Endodermal cell (in vitro differentiated cells): ENCODE data around the gene UCN2. TPM values are rescaled to one million over a fixed set of nuclear protein-coding genes. Genes with fewer than 3 reads are reported as not detected.

Source experiments
- DNase-seq: peaks from one replicate; pipeline ENCODE4 v3.0.0-alpha.2; 2017
- H3K27ac ChIP-seq: 2 replicates; pipeline ENCODE4 v1.5.1; 2013; ENCODE audit warnings: mild to moderate bottlenecking, low read depth, low read length, moderate library complexity
- H3K27me3 ChIP-seq: 2 replicates; pipeline ENCODE4 v1.6.1; 2013; ENCODE audit warnings: mild to moderate bottlenecking, low read length, moderate library complexity; ENCODE audit not compliant: insufficient read depth, control insufficient read depth, poor library complexity, severe bottlenecking
- H3K36me3 ChIP-seq: 2 replicates; pipeline ENCODE4 v1.7.0; 2013; ENCODE audit warnings: mild to moderate bottlenecking, low read length, moderate library complexity; ENCODE audit not compliant: control insufficient read depth, insufficient read depth
- H3K4me1 ChIP-seq: one replicate; pipeline ENCODE4 v1.7.0; 2013; ENCODE audit warnings: low read length; ENCODE audit not compliant: control insufficient read depth, insufficient read depth
- H3K4me3 ChIP-seq: 2 replicates; pipeline ENCODE4 v1.5.1; 2013; ENCODE audit warnings: mild to moderate bottlenecking, low read length, moderate library complexity
- H3K9ac ChIP-seq: 2 replicates; pipeline ENCODE4 v1.6.1; 2013; ENCODE audit warnings: mild to moderate bottlenecking, low read length, moderate library complexity; ENCODE audit not compliant: poor library complexity, severe bottlenecking; ENCODE audit errors: extremely low read depth
- H3K9me3 ChIP-seq: 2 replicates; pipeline ENCODE4 v1.6.1; 2013; ENCODE audit warnings: mild to moderate bottlenecking, low read length, moderate library complexity; ENCODE audit not compliant: control insufficient read depth
- H3K27ac Mint-ChIP-seq: 2 replicates; pipeline ENCODE4 v1.8.0; 2020; ENCODE audit warnings: mixed read lengths
- H3K27me3 Mint-ChIP-seq: 2 replicates; pipeline ENCODE4 v1.8.0; 2021; ENCODE audit warnings: mild to moderate bottlenecking, mixed read lengths; ENCODE audit not compliant: insufficient read depth
- H3K36me3 Mint-ChIP-seq: 2 replicates; pipeline ENCODE4 v1.8.0; 2020; ENCODE audit warnings: low read depth, mixed read lengths
- H3K4me1 Mint-ChIP-seq: 2 replicates; pipeline ENCODE4 v1.8.0; 2020; ENCODE audit warnings: mixed read lengths
- H3K4me3 Mint-ChIP-seq: 2 replicates; pipeline ENCODE4 v1.8.0; 2020; ENCODE audit warnings: mild to moderate bottlenecking, moderate library complexity, mixed read lengths
- H3K9me3 Mint-ChIP-seq: 2 replicates; pipeline ENCODE4 v1.8.0; 2020; ENCODE audit warnings: mild to moderate bottlenecking, mixed read lengths
- CTCF ChIP-seq: fragments of 200-600 bp; sonication (generic); conservative IDR thresholded peaks from 2 replicates; pipeline ENCODE4 v1.5.0; 2021; ENCODE audit warnings: antibody characterized with exemption, mild to moderate bottlenecking
- WGBS, 2 experiments: methylation state at CpG; one replicate each; pipeline versions ENCODE4 v1.1.5 to v1.1.7; 2013; ENCODE audit warnings: missing lambda C conversion rate in 2 of 2, mixed read lengths in 1 of 2; ENCODE audit not compliant: insufficient coverage in 1 of 2, insufficient read length in 1 of 2; 5-methylcytosine and 5-hydroxymethylcytosine counted together
- total RNA-seq, 2 donors: library from RNA; stranded (reverse); fragmentation: NEBNext Ultra II Directional in 1 of 2; extraction: Animal tissue kit (Norgen Biotek cat#: 25700) in 1 of 2; gene quantifications; 2 replicates in 1 of 2; 3 replicates in 1 of 2; pipeline ENCODE4 v1.2.1, GENCODE V29; 2021

UCN2 gene
- total RNA-seq, 2 donors from 2014 or later = not detected

GRCh38 chr3:48565186-48565585, 1.6 kb upstream of the UCN2 start:
- no peaks in the 10 kb centered on the region for H3K36me3 ChIP-seq
- no peaks in the 10 kb centered on the region for H3K36me3 Mint-ChIP-seq
- H3K27me3 ChIP-seq = no peaks in the 10 kb centered on the region
- no peaks in the 10 kb centered on the region for H3K9me3 ChIP-seq
- H3K4me3 ChIP-seq = no peak overlapping the region
- peaks cover 21% of the 10 kb centered on the region for H3K4me1 Mint-ChIP-seq
- H3K9me3 Mint-ChIP-seq = no peaks in the 10 kb centered on the region
- peaks cover 5% of the 10 kb centered on the region for H3K4me1 ChIP-seq
- TF ChIP-seq CTCF = no peak
- H3K9ac ChIP-seq = no peak overlapping the region
- no peak for DNase-seq
- no peaks in the 10 kb centered on the region for H3K27me3 Mint-ChIP-seq
- 93% methylated on average over 11 of the region's 11 CpGs for WGBS, 2 experiments
- no peak overlapping the region for H3K4me3 Mint-ChIP-seq
- no peak overlapping the region for H3K27ac Mint-ChIP-seq
- peak overlapping the region; percentile 16 for H3K27ac ChIP-seq

- H3K4me1 ChIP-seq = peaks cover 5% of the 10 kb centered on the region
- no peak for DNase-seq
- H3K4me1 Mint-ChIP-seq = peaks cover 26% of the 10 kb centered on the region
- no peaks in the 10 kb centered on the region for H3K27me3 ChIP-seq
- H3K4me3 Mint-ChIP-seq = no peak overlapping the region
- no peak overlapping the region for H3K4me3 ChIP-seq
- no peaks in the 10 kb centered on the region for H3K36me3 ChIP-seq
- no peak for TF ChIP-seq CTCF
- H3K9me3 ChIP-seq = no peaks in the 10 kb centered on the region
- no peak overlapping the region for H3K27ac Mint-ChIP-seq
- H3K9ac ChIP-seq = no peak overlapping the region
- H3K9me3 Mint-ChIP-seq = no peaks in the 10 kb centered on the region
- H3K27me3 Mint-ChIP-seq = no peaks in the 10 kb centered on the region
- H3K36me3 Mint-ChIP-seq = no peaks in the 10 kb centered on the region
- no peak overlapping the region for H3K27ac ChIP-seq
- WGBS, 2 experiments = 94 to 97% methylated on average over 7 to 11 of the region's 11 CpGs
Observed at GRCh38 chr3:48564667-48565066, 1.1 kb upstream of the UCN2 start.

- no peaks in the 10 kb centered on the region for H3K27me3 Mint-ChIP-seq
- peaks cover 5% of the 10 kb centered on the region for H3K4me1 ChIP-seq
- no peaks in the 10 kb centered on the region for H3K36me3 Mint-ChIP-seq
- H3K27ac Mint-ChIP-seq = no peak overlapping the region
- H3K27me3 ChIP-seq = no peaks in the 10 kb centered on the region
- H3K9me3 Mint-ChIP-seq = no peaks in the 10 kb centered on the region
- H3K9me3 ChIP-seq = no peaks in the 10 kb centered on the region
- H3K9ac ChIP-seq = no peak overlapping the region
- H3K4me1 Mint-ChIP-seq = peaks cover 30% of the 10 kb centered on the region
- no peaks in the 10 kb centered on the region for H3K36me3 ChIP-seq
- no peak for DNase-seq
- H3K4me3 Mint-ChIP-seq = no peak overlapping the region
- 86 to 100% methylated on average over 1 to 10 of the region's 10 CpGs for WGBS, 2 experiments
- no peak for TF ChIP-seq CTCF
- no peak overlapping the region for H3K27ac ChIP-seq
- H3K4me3 ChIP-seq = no peak overlapping the region
Observed at GRCh38 chr3:48564022-48564421, 441 bp upstream of the UCN2 start.
